ENCODE data around the gene ZDHHC11B.
A peak's percentile ranks its signal among the peaks of the same experiment; 100 is the strongest.
"Not testable (repeated sequence)": the region's sequence is repeated elsewhere in the genome, so short reads cannot be mapped to it uniquely, and the experiment has no call there.

The ZDHHC11B gene

GRCh38 chr5:788703-789102 lies 4.2 kb upstream of the ZDHHC11B start:
- H3K36me3 ChIP-seq (ENCODE audit: control insufficient read depth, insufficient read depth, low read length); DNase-seq (ENCODE audit: extremely low read depth, insufficient read length); H3K27me3 ChIP-seq (replicated peaks; ENCODE audit: control insufficient read depth, insufficient read depth, low read length); H3K4me3 ChIP-seq (replicated peaks; ENCODE audit: low read depth, low read length): not testable (repeated sequence)

- not testable (repeated sequence) for H3K4me3 ChIP-seq (replicated peaks; ENCODE audit: low read depth, low read length); DNase-seq (ENCODE audit: extremely low read depth, insufficient read length)
Measured at GRCh38 chr5:787857-788233, 3.3 kb upstream of the ZDHHC11B start.

GRCh38 chr5:787224-787856 lies 2.8 kb upstream of the ZDHHC11B start:
- not testable (repeated sequence) for H3K27me3 ChIP-seq (replicated peaks; ENCODE audit: control insufficient read depth, insufficient read depth, low read length); H3K36me3 ChIP-seq (ENCODE audit: control insufficient read depth, insufficient read depth, low read length); H3K4me3 ChIP-seq (replicated peaks; ENCODE audit: low read depth, low read length); DNase-seq (ENCODE audit: extremely low read depth, insufficient read length)

More at GRCh38 chr5:787857-788233, 3.3 kb upstream of the ZDHHC11B start:
- H3K27me3 ChIP-seq (replicated peaks; ENCODE audit: control insufficient read depth, insufficient read depth, low read length); H3K36me3 ChIP-seq (ENCODE audit: control insufficient read depth, insufficient read depth, low read length): not testable (repeated sequence)

- H3K4me3 ChIP-seq (replicated peaks; ENCODE audit: low read depth, low read length); DNase-seq (ENCODE audit: extremely low read depth, insufficient read length); H3K27me3 ChIP-seq (replicated peaks; ENCODE audit: control insufficient read depth, insufficient read depth, low read length); H3K36me3 ChIP-seq (ENCODE audit: control insufficient read depth, insufficient read depth, low read length): not testable (repeated sequence)
Measured at GRCh38 chr5:785181-785705, 714 bp upstream of the ZDHHC11B start.

- not testable (repeated sequence) for DNase-seq (ENCODE audit: extremely low read depth, insufficient read length); H3K27me3 ChIP-seq (replicated peaks; ENCODE audit: control insufficient read depth, insufficient read depth, low read length); H3K36me3 ChIP-seq (ENCODE audit: control insufficient read depth, insufficient read depth, low read length)
- peak overlapping the region; percentile 27 for H3K4me3 ChIP-seq (replicated peaks; ENCODE audit: low read depth, low read length)
Measured at GRCh38 chr5:783881-784427, 575 bp downstream of the ZDHHC11B start.

- not testable (repeated sequence) for H3K36me3 ChIP-seq (ENCODE audit: control insufficient read depth, insufficient read depth, low read length); DNase-seq (ENCODE audit: extremely low read depth, insufficient read length); H3K4me3 ChIP-seq (replicated peaks; ENCODE audit: low read depth, low read length); H3K27me3 ChIP-seq (replicated peaks; ENCODE audit: control insufficient read depth, insufficient read depth, low read length)
Measured at GRCh38 chr5:783049-783802, 1.3 kb downstream of the ZDHHC11B start.

GRCh38 chr5:782356-782755 lies 2.2 kb downstream of the ZDHHC11B start:
- not testable (repeated sequence) for H3K36me3 ChIP-seq (ENCODE audit: control insufficient read depth, insufficient read depth, low read length); H3K27me3 ChIP-seq (replicated peaks; ENCODE audit: control insufficient read depth, insufficient read depth, low read length); H3K4me3 ChIP-seq (replicated peaks; ENCODE audit: low read depth, low read length); DNase-seq (ENCODE audit: extremely low read depth, insufficient read length)

GRCh38 chr5:780571-780970 lies 4.0 kb downstream of the ZDHHC11B start:
- H3K27me3 ChIP-seq (replicated peaks; ENCODE audit: control insufficient read depth, insufficient read depth, low read length); H3K36me3 ChIP-seq (ENCODE audit: control insufficient read depth, insufficient read depth, low read length); DNase-seq (ENCODE audit: extremely low read depth, insufficient read length); H3K4me3 ChIP-seq (replicated peaks; ENCODE audit: low read depth, low read length): not testable (repeated sequence)

- not testable (repeated sequence) for H3K4me3 ChIP-seq (replicated peaks; ENCODE audit: low read depth, low read length); DNase-seq (ENCODE audit: extremely low read depth, insufficient read length); H3K27me3 ChIP-seq (replicated peaks; ENCODE audit: control insufficient read depth, insufficient read depth, low read length); H3K36me3 ChIP-seq (ENCODE audit: control insufficient read depth, insufficient read depth, low read length)
Measured at GRCh38 chr5:778967-779366, 5.6 kb downstream of the ZDHHC11B start.

- H3K36me3 ChIP-seq (ENCODE audit: control insufficient read depth, insufficient read depth, low read length); H3K27me3 ChIP-seq (replicated peaks; ENCODE audit: control insufficient read depth, insufficient read depth, low read length); DNase-seq (ENCODE audit: extremely low read depth, insufficient read length); H3K4me3 ChIP-seq (replicated peaks; ENCODE audit: low read depth, low read length): not testable (repeated sequence)
Measured at GRCh38 chr5:778421-778820, 6.1 kb downstream of the ZDHHC11B start.
